ENCODE data around the gene KRTAP10-4.

DNA sequence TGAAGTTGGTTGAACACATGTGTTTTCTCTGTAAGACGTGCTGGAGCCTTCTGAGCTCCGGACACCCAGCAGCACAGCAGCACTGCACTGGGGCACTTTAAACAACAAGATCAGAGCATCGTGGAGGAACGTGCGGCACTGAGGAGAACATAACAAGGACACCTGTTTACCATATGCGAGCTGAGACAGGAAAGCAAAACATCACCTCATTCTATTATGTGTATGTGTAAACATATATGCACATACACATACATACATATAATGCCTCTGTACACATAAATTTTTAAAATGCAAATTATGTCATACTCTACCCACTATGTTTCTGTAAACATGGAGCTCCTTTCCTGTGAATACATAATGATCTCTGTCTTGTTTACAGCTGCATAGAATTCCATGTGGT is 22.0 kb downstream of the KRTAP10-4 start:
- TF ChIP-seq CTCF (IDR thresholded peaks at IDR 0.05) (no peak), POLR2AphosphoS5 (IDR thresholded peaks at IDR 0.05; ENCODE audit: low read depth, low read length) (no peak), USF2 (IDR thresholded peaks at IDR 0.05; ENCODE audit: borderline replicate concordance, low read depth, low read length) (no peak), RAD21 (IDR thresholded peaks at IDR 0.05; ENCODE audit: low read length) (no peak)
